ENCODE data around the gene ZNF414. TPM values are rescaled to one million over a fixed set of nuclear protein-coding genes. Genes with fewer than 3 reads are reported as not detected.
A peak's percentile ranks its signal among the peaks of the same experiment; 100 is the strongest.

ZNF414 gene
- total and polyA plus RNA-seq, 9 of the 15 experiments (the other 6 are each of a cell fraction or from before 2014, with no cell fraction given) = 0.03 to 27.2 (median 2.2) TPM; not detected in 2

- TF ChIP-seq BRD9 (IDR thresholded peaks at IDR 0.05; ENCODE audit: low read depth, partially characterized antibody) (no peak), CREBBP (IDR thresholded peaks at IDR 0.05; ENCODE audit: low read depth, low read length) (no peak), SLC30A9 (CRISPR knock-in tag; IDR thresholded peaks at IDR 0.05) (no peak), NR4A1 (CRISPR knock-in tag; IDR thresholded peaks at IDR 0.05) (no peak), NR4A1 (tag; IDR thresholded peaks at IDR 0.05) (no peak), SMARCA4 (IDR thresholded peaks at IDR 0.05) (0 out of 2 replicates have a peak, but pooled peaks have one; percentile 23), GABPA (tag; conservative IDR thresholded peaks at IDR 0.05; ENCODE audit: low read depth) (no peak), HOMEZ (CRISPR knock-in tag; IDR thresholded peaks at IDR 0.05) (no peak), CBFA2T3 (IDR thresholded peaks at IDR 0.05) (no peak), RFX1 (IDR thresholded peaks at IDR 0.05) (no peak), HDAC1 (IDR thresholded peaks at IDR 0.05) (no peak), DPF2 (IDR thresholded peaks at IDR 0.05) (peak; percentile 44; the same call in 1 of the 2 replicates), CTBP1 (IDR thresholded peaks at IDR 0.05; ENCODE audit: borderline replicate concordance) (peak; percentile 33; the same call in 1 of the 2 replicates), ZKSCAN1 (IDR thresholded peaks at IDR 0.05; ENCODE audit: low read depth, low read length) (no peak), U2AF2 (optimal IDR thresholded peaks at IDR 0.05; ENCODE audit: low read depth, low read length) (no peak)
- TF ChIP-seq, protein P1, sequence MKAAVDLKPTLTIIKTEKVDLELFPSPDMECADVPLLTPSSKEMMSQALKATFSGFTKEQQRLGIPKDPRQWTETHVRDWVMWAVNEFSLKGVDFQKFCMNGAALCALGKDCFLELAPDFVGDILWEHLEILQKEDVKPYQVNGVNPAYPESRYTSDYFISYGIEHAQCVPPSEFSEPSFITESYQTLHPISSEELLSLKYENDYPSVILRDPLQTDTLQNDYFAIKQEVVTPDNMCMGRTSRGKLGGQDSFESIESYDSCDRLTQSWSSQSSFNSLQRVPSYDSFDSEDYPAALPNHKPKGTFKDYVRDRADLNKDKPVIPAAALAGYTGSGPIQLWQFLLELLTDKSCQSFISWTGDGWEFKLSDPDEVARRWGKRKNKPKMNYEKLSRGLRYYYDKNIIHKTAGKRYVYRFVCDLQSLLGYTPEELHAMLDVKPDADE (conservative IDR thresholded peaks at IDR 0.05; ENCODE audit: control insufficient read depth, low read depth, low read length) = no peak
- TF ChIP-seq, protein P2, sequence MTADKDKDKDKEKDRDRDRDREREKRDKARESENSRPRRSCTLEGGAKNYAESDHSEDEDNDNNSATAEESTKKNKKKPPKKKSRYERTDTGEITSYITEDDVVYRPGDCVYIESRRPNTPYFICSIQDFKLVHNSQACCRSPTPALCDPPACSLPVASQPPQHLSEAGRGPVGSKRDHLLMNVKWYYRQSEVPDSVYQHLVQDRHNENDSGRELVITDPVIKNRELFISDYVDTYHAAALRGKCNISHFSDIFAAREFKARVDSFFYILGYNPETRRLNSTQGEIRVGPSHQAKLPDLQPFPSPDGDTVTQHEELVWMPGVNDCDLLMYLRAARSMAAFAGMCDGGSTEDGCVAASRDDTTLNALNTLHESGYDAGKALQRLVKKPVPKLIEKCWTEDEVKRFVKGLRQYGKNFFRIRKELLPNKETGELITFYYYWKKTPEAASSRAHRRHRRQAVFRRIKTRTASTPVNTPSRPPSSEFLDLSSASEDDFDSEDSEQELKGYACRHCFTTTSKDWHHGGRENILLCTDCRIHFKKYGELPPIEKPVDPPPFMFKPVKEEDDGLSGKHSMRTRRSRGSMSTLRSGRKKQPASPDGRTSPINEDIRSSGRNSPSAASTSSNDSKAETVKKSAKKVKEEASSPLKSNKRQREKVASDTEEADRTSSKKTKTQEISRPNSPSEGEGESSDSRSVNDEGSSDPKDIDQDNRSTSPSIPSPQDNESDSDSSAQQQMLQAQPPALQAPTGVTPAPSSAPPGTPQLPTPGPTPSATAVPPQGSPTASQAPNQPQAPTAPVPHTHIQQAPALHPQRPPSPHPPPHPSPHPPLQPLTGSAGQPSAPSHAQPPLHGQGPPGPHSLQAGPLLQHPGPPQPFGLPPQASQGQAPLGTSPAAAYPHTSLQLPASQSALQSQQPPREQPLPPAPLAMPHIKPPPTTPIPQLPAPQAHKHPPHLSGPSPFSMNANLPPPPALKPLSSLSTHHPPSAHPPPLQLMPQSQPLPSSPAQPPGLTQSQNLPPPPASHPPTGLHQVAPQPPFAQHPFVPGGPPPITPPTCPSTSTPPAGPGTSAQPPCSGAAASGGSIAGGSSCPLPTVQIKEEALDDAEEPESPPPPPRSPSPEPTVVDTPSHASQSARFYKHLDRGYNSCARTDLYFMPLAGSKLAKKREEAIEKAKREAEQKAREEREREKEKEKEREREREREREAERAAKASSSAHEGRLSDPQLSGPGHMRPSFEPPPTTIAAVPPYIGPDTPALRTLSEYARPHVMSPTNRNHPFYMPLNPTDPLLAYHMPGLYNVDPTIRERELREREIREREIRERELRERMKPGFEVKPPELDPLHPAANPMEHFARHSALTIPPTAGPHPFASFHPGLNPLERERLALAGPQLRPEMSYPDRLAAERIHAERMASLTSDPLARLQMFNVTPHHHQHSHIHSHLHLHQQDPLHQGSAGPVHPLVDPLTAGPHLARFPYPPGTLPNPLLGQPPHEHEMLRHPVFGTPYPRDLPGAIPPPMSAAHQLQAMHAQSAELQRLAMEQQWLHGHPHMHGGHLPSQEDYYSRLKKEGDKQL (CRISPR knock-in tag; IDR thresholded peaks at IDR 0.05; ENCODE audit: borderline replicate concordance) = no peak
- TF ChIP-seq, protein P3, sequence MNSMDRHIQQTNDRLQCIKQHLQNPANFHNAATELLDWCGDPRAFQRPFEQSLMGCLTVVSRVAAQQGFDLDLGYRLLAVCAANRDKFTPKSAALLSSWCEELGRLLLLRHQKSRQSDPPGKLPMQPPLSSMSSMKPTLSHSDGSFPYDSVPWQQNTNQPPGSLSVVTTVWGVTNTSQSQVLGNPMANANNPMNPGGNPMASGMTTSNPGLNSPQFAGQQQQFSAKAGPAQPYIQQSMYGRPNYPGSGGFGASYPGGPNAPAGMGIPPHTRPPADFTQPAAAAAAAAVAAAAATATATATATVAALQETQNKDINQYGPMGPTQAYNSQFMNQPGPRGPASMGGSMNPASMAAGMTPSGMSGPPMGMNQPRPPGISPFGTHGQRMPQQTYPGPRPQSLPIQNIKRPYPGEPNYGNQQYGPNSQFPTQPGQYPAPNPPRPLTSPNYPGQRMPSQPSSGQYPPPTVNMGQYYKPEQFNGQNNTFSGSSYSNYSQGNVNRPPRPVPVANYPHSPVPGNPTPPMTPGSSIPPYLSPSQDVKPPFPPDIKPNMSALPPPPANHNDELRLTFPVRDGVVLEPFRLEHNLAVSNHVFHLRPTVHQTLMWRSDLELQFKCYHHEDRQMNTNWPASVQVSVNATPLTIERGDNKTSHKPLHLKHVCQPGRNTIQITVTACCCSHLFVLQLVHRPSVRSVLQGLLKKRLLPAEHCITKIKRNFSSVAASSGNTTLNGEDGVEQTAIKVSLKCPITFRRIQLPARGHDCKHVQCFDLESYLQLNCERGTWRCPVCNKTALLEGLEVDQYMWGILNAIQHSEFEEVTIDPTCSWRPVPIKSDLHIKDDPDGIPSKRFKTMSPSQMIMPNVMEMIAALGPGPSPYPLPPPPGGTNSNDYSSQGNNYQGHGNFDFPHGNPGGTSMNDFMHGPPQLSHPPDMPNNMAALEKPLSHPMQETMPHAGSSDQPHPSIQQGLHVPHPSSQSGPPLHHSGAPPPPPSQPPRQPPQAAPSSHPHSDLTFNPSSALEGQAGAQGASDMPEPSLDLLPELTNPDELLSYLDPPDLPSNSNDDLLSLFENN (IDR thresholded peaks at IDR 0.05; ENCODE audit: low read depth in 2 of 2, low read length in 2 of 2) = no peak
These were observed 1.4 kb upstream of the ZNF414 start (continued) for GRCh38 chr19:8515317-8515716.

Data from K562 (cell line).